A549 treated with Hydrocortisone at 1 μM for 4 hours (cell line): ENCODE results near the gene METTL2B. TPM values are rescaled to one million over a fixed set of nuclear protein-coding genes. Genes with fewer than 3 reads are reported as not detected.

Source experiments
- total RNA-seq: library from RNA; stranded (reverse); fragments of 200-300 nt; extraction: Qiagen RNA extraction; gene quantifications from 5 replicates; pipeline ENCODE4 v1.2.3, GENCODE V29; 2022

Gene METTL2B, protein sequence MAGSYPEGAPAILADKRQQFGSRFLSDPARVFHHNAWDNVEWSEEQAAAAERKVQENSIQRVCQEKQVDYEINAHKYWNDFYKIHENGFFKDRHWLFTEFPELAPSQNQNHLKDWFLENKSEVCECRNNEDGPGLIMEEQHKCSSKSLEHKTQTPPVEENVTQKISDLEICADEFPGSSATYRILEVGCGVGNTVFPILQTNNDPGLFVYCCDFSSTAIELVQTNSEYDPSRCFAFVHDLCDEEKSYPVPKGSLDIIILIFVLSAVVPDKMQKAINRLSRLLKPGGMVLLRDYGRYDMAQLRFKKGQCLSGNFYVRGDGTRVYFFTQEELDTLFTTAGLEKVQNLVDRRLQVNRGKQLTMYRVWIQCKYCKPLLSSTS
- 23.2 to 28.6 TPM (median 24.9 TPM) in 5 replicates for total RNA-seq

GRCh38 chr7:128476402-128477335, at the start of gene METTL2B:
Gene METTL2B (plus strand): TSS chr7:128476748. CDS start chr7:128476766, 18 bp downstream.

DNA sequence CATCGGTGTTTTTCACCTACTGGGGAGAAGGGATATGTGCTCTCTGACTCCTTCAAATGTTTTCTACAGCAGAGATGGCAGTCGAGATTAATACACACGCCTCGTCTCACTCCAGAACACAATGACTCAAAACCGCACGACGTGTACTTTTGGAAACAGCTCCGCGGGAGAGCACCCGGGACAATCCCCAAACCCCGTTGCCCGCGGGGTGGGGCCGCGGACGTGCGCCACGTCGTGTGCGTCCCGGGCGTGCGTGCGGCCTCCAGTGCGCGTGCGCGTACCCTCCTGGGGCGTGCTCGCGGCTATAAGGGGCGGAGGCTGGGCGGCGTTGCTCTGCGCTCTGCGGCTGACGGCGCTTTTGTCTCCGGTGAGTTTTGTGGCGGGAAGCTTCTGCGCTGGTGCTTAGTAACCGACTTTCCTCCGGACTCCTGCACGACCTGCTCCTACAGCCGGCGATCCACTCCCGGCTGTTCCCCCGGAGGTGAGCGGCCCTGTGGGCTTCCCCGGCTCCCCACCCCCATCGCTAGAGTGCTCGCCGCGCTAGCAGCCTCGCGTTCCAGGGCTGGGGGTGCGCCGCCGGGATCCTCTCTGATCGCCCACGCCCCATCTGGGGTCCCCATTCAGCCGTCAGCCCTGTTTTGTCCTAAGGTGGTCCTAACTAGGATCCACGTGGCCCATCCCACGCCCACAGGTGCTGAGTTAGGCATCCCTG, 20.8 kb upstream of the METTL2B start, which contains the start of gene HILPDA:
Gene HILPDA (plus strand): TSS at position 336 of the 712 bp plus-strand sequence. CDS start 1,391 bp downstream, outside the sequence.

Other genes starting within 250 kb of the METTL2B start
- gene LEP, start 235.5 kb upstream of the METTL2B start, total RNA-seq = not detected in 5 replicates
- gene RBM28, start 132.8 kb upstream of the METTL2B start, total RNA-seq = 49.2 to 74.8 TPM (median 54.8 TPM) in 5 replicates
- gene PRRT4, start 115.1 kb upstream of the METTL2B start, total RNA-seq = 0.08 to 0.45 TPM (median 0.26 TPM) in 5 replicates
- gene IMPDH1, start 66.8 kb upstream of the METTL2B start, total RNA-seq = 127 to 137 TPM (median 133 TPM) in 5 replicates
- 23.0 to 25.8 TPM (median 25.6 TPM) in 5 replicates for gene HILPDA, start 20.9 kb upstream of the METTL2B start, total RNA-seq
- 0.38 to 0.72 TPM (median 0.60 TPM) in 5 replicates for gene GARIN1A, start 195.5 kb downstream of the METTL2B start, total RNA-seq